ENCODE results near the gene GALNT9.

Gene GALNT9

GRCh38 chr12:132292328-132293319 is 36.8 kb downstream of the GALNT9 start:
- DNase-seq: no peak

- DNase-seq: no peak
Observed at GRCh38 chr12:132291402-132292175, 37.8 kb downstream of the GALNT9 start.

GRCh38 chr12:132290203-132290540 is 39.2 kb downstream of the GALNT9 start:
- DNase-seq: no peak

- DNase-seq: no peak
Observed at GRCh38 chr12:132289356-132290202, 39.8 kb downstream of the GALNT9 start.

GRCh38 chr12:132288516-132289215 is 40.7 kb downstream of the GALNT9 start:
- no peak for DNase-seq

GRCh38 chr12:132287391-132288238 is 41.8 kb downstream of the GALNT9 start:
- no peak for DNase-seq

- no peak for DNase-seq
Observed at GRCh38 chr12:132286912-132287311, 42.5 kb downstream of the GALNT9 start.

- DNase-seq: peak; percentile 67
Observed at GRCh38 chr12:132285991-132286681, 43.3 kb downstream of the GALNT9 start.

GRCh38 chr12:132284827-132285741 is 44.3 kb downstream of the GALNT9 start:
- no peak for DNase-seq

- peak; percentile 7 for DNase-seq
Observed at GRCh38 chr12:132284071-132284826, 45.1 kb downstream of the GALNT9 start.

- DNase-seq: no peak
Observed at GRCh38 chr12:132282950-132283771, 46.2 kb downstream of the GALNT9 start.

- no peak for DNase-seq
Observed at GRCh38 chr12:132282031-132282949, 47.1 kb downstream of the GALNT9 start.

GRCh38 chr12:132281038-132281437 is 48.4 kb downstream of the GALNT9 start:
- DNase-seq: no peak

GRCh38 chr12:132280406-132280805 is 49.0 kb downstream of the GALNT9 start:
- DNase-seq: no peak

- DNase-seq: no peak
Observed at GRCh38 chr12:132279930-132280329, 49.5 kb downstream of the GALNT9 start.

- DNase-seq: no peak
Observed at GRCh38 chr12:132279184-132279889, 50.1 kb downstream of the GALNT9 start.
